Measurements from ENCODE around the gene MCM9.

Gene MCM9

DNA sequence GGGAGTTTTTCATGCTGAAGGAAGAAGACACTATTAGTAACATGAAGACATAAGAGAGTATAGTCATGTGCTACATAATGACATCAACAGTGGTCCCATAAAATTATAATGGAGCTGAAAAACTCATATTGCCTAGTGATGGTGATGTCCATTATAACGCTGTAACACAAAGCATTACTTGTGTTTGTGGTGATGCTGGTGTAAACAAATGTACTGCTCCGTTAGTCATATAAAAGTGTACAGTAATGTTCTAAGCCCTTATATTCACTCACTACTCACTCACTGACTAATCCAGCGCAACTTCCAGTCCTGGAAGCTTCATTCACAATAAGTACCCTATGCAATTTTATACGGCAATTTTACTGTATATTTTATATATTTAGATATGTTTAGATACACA, 67.8 kb downstream of the MCM9 start:
- TF ChIP-seq, protein P1, sequence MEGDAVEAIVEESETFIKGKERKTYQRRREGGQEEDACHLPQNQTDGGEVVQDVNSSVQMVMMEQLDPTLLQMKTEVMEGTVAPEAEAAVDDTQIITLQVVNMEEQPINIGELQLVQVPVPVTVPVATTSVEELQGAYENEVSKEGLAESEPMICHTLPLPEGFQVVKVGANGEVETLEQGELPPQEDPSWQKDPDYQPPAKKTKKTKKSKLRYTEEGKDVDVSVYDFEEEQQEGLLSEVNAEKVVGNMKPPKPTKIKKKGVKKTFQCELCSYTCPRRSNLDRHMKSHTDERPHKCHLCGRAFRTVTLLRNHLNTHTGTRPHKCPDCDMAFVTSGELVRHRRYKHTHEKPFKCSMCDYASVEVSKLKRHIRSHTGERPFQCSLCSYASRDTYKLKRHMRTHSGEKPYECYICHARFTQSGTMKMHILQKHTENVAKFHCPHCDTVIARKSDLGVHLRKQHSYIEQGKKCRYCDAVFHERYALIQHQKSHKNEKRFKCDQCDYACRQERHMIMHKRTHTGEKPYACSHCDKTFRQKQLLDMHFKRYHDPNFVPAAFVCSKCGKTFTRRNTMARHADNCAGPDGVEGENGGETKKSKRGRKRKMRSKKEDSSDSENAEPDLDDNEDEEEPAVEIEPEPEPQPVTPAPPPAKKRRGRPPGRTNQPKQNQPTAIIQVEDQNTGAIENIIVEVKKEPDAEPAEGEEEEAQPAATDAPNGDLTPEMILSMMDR (conservative IDR thresholded peaks at IDR 0.05): no peak

DNA sequence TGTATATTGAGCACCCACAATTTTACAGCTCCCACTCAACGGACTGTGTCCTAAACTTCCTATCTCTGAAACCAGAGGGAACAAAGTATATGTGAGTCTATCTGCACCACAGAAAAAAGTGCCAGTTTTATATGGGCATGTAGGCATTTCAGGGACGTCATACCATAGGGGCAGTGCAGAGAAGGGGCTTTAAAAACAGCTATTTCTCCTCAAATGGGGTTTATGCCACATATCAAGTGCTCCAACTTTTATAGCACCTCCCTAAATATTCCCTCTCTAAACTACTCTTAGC, 69.9 kb downstream of the MCM9 start:
- TF ChIP-seq, protein P1 (conservative IDR thresholded peaks at IDR 0.05): no peak
- peak overlapping the region; percentile 57; the same call in 1 of the 2 replicates for H3K27ac ChIP-seq

More for the DNA sequence above, 67.8 kb downstream of the MCM9 start:
- no peak overlapping the region for H3K27ac ChIP-seq

DNA sequence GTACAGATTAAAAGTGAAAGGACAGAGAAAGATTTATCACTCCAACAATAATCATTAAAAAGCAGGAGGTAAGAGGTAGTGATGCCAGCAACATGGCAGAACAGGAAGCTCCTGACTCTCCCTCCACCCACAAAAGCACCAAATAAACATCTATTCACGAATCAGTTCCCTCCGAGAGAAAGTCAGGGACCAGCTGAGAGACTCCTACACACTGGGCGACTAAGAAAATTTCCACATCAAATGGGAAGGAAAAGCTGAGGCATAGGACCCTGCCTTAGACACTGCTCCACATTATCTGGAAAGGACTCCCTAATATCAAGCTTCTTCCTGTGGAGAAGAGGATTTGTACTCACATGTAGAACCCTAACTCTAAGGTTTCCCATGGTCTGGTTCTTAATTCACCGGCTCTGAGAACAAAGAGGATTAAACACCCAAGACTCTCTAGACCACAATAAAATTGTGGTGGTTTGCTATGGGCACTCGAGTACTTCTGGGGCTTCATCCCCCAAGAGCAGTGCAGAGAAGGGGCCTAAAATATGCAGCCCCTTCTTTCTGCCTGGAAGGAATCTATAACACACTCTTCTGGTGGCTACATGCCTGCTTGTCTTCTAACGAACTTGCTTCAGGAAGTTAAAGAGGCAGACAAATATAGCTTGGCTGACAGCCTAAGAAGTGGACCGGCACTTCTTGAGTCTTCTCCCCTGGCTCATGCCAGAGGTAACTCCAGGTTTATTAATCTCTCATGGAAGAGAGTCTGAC, 70.4 kb downstream of the MCM9 start:
- H3K27ac ChIP-seq: peak overlapping the region; percentile 57
- TF ChIP-seq, protein P1 (conservative IDR thresholded peaks at IDR 0.05): no peak

DNA sequence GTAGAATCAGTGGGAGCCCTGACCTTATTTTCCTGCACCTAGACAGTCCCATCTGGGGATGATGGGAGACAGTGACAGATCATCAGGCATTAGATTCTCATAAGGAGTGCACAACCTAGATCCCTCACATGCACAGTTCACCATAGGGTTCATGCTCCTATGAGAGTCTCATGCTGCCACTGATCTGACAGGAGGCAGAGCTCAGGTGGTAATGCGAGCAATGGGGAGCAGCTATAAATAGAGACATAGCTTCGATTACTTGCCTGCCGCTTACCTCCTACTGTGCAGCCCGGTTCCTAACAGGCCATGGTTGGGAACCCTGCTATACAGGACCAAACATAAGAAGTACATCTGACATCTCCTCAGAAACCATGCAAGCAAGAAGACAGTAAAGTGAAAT, 72.5 kb downstream of the MCM9 start:
- H3K27ac ChIP-seq: no peak overlapping the region
- TF ChIP-seq, protein P1 (conservative IDR thresholded peaks at IDR 0.05): no peak

DNA sequence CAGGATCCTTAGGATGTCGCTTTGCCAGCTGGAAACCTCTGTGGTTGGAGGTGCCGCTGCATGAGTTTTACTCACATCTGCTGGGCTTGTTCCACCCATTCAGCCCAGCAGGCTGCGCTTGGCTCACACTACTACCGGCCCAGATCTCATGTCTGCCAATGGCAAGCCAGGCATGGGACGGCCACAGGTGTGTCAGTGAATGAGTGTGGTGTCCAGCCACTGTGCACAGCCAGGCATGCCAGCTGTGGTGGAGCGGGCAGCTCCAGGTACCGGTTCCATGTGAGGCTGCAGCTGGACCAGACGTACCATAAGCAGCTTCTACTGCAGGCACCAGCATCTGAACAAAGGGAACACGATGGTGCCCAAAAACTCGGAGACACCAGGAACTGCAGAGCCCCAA, 74.1 kb downstream of the MCM9 start:
- TF ChIP-seq, protein P1 (conservative IDR thresholded peaks at IDR 0.05): no peak
- H3K27ac ChIP-seq: no peak overlapping the region

DNA sequence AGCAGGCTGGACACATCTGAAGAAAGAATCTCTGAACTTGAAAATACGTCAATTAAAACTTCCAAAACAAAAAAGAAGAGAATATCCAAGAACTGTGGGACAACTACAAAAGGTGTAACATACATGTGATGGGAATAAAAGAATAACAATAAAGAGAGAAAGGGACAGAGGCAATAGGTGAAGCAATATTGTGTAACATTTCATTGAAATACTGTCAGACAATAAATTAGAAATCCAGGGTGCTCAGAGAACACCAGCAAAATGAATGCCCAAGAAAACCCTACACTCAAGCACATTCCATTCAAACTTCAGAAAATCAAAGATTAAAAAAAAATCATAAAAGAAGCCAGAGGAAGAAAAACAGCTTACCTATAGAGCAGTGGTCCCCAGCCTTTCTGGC, 74.6 kb downstream of the MCM9 start:
- TF ChIP-seq, protein P1 (conservative IDR thresholded peaks at IDR 0.05): no peak
- H3K27ac ChIP-seq: no peak overlapping the region

DNA sequence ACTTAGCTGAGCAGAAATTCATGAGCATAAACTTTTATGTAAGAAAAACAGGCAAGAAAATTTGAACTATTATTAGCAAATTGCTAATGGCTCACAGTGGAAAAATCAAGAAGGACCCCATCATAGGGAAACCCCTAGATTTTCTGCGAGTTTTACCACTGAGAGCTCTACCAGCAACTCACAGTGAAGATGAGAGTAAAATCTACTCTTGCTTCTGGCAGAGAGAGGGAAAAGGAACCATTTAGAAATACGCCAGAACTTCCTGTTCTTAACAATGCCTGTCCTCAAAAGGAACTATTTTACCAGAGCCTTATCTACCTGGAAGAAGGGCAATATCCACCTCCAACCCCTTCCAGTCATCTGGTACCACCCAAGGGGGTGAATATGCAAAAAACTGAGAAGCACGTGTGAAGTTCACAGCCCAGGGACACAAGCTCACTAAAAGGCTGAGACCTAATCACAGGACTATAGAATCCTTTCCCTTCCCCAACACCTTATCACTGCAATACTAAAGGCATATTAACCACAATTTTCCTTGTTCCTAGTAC, 75.4 kb downstream of the MCM9 start:
- no peak overlapping the region for H3K27ac ChIP-seq
- TF ChIP-seq, protein P1 (conservative IDR thresholded peaks at IDR 0.05): no peak

Measured in VCaP (cell line).